Sciatic nerve (tissue), 2 donors: ENCODE data around the gene MAD1L1. TPM values are rescaled to one million over a fixed set of nuclear protein-coding genes. Genes with fewer than 3 reads are reported as not detected.
A peak's percentile ranks its signal among the peaks of the same experiment; 100 is the strongest.

Experiments
- ATAC-seq: fragments of 200-7000 bp; cut with Tn5 transposase; one replicate; pipeline ENCODE4 v1.9.1; 2020; ENCODE audit warnings: mild to moderate bottlenecking, moderate library complexity
- DNase-seq: peaks from one replicate; pipeline ENCODE4 v3.0.0-alpha.2; 2020; ENCODE audit warnings: low spot score
- intact Hi-C: fragments of 100-400 bp; cut with DNase I; formaldehyde crosslinking; loops from one replicate; pipeline ENCODE4 v1.14.2; 2022
- total RNA-seq: library from RNA; stranded (reverse); fragmentation: NEBNext Ultra II Directional; extraction: Animal tissue kit (Norgen Biotek cat#: 25700); gene quantifications from one replicate; pipeline ENCODE4 v1.2.1, GENCODE V29; 2021
- donor health status: DM: no; HTN: no; CAD: no.
- donor health status: DM: no; HTN: no; CAD: no.

Gene MAD1L1
- total RNA-seq, 1 donor from 2014 or later = 42.1 TPM

- intact Hi-C loops = no loop called here
- DNase-seq (no peak), ATAC-seq (no peak)
Observed at GRCh38 chr7:2131800-2132199, 100.9 kb downstream of the MAD1L1 start.

- ATAC-seq = no peak
- DNase-seq = no peak
- intact Hi-C loops = no loop called here
Observed at GRCh38 chr7:2131341-2131740, 101.4 kb downstream of the MAD1L1 start.

DNA sequence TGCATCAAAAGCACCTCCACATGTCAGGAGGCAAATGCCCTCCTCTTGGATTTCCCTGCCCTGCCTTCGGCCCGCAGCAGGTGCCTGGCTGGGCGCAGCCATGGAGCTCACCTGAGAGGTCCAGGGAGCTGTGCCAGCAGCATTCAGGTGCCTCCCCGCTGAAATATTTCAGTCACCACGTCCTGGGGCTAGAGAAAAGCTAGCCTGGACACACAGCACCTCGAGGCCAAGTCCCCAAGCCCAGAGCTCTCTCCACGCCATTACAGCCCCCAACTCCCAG, 102.7 kb downstream of the MAD1L1 start:
- DNase-seq = no peak
- intact Hi-C loops = no loop called here
- no peak for ATAC-seq

DNA sequence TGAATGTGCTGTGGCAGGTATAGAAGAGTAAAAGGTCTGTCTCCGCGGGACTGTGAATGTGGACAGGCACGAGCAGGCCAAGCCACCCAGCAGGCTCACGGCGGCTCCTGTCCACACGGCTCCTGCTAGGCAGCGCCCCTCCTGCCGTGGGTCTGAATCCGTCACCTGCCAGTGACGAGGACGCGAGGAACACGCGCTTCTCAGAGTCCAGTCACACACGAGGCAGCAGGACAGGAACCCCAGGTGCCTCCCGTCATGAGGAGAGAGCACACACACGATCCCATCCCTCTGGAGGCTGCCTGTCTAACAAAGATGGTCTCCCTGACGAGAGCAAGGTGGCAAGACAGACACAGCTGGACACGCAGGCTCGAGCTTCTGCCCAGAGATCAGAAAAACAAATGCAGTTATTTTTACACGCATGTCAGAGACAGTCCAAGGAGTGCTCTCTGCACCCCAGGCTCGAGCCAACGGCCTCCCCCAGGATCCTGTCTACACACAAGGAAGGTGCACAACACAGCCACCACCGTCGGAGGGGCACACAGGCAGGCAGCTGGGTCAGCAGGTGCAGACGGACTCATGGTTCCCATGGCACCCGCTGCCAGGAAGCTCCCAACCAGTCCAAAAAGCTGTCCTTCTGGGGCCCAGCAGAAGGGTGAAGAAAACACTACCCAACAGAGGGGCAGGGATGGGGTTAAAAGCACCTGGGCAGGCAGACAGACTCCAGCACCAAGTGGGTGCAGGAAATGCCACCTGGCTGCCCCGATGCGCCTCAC, 103.2 kb downstream of the MAD1L1 start:
- intact Hi-C loops = no loop called here
- DNase-seq = no peak
- no peak for ATAC-seq

GRCh38 chr7:2128601-2129322, 104.0 kb downstream of the MAD1L1 start:
- ATAC-seq (no peak), DNase-seq (no peak)
- intact Hi-C loops = no loop called here

GRCh38 chr7:2126621-2127020, 106.1 kb downstream of the MAD1L1 start:
- DNase-seq = no peak
- intact Hi-C loops = no loop called here
- ATAC-seq = no peak

GRCh38 chr7:2125931-2126330, 106.8 kb downstream of the MAD1L1 start:
- ATAC-seq (no peak), DNase-seq (no peak)
- intact Hi-C loops = no loop called here

DNA sequence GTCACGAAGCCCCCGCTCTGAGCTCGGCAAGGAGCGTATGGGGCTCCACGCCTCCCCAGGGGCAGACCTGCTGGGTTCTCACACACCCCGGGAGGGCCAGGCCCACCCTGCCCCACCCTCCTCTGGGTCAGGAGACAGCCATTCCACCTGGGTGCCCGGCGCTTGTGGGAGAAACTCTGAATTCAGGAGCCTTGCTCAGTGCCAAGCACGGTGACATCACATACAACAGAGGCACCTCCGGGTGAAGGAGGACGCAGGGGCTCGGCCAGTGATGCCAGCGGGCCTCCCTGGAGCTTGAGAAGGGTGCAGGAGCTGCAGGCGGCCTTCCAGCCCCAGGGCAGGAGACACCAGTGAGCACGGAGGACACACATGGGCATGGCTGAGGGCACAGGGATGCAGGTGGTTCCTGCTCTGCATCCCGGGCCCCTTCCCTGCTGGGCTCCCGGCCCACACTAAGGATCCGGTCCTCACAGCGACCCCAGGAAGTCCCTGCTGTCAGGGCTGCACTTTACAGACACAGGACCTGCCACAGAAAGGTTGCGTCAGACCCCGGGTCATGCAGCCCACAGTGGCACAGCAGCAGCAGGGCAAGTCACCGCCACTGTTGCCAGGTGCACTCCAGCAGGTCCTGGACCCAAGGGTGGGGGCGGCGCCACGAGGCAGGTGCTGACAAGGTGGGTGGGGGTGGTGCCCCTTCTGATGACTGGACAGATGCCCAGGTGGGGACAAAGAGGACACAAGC, 108.0 kb downstream of the MAD1L1 start:
- intact Hi-C loops = loop anchor here (5.0 kb wide), 1 partner anchor 158 kb away; no protein-coding TSS in a partner anchor
- no peak for ATAC-seq
- DNase-seq = no peak

- intact Hi-C loops = loop anchor here (5.0 kb wide), 1 partner anchor 158 kb away; no protein-coding TSS in a partner anchor
- DNase-seq (no peak), ATAC-seq (no peak)
Observed at GRCh38 chr7:2123916-2124315, 108.8 kb downstream of the MAD1L1 start.

DNA sequence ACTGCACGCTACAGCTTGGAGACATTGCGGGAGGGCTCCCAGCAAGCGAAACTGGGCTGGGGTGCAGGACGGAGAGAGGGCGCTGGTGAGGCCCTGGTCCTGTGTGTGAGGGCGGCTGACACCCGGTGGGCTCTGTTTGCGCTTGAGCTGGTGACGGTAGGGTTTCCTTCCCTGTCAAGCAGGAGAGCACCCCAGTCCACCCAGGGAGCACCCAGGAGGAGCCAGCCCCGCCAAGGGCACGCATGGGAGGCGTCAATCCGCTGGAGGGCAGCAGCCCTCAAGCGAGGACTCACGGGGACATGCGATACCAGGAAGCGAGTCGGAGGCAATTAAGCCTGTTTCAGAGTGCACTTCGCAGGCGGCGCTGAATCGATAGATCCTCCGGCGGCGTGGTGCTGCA, 109.4 kb downstream of the MAD1L1 start:
- ATAC-seq = no peak
- intact Hi-C loops = loop anchor here (5.0 kb wide), 1 partner anchor 159 kb away; no protein-coding TSS in a partner anchor
- no peak for DNase-seq

GRCh38 chr7:2122651-2123050, 110.1 kb downstream of the MAD1L1 start:
- ATAC-seq (no peak), DNase-seq (no peak)
- intact Hi-C loops = loop anchor here (5.0 kb wide), 1 partner anchor 160 kb away; no protein-coding TSS in a partner anchor

GRCh38 chr7:2120841-2121830, 111.6 kb downstream of the MAD1L1 start:
- DNase-seq (no peak), ATAC-seq (no peak)
- intact Hi-C loops = loop anchor here (5.0 kb wide), 1 partner anchor 161 kb away; no protein-coding TSS in a partner anchor

DNA sequence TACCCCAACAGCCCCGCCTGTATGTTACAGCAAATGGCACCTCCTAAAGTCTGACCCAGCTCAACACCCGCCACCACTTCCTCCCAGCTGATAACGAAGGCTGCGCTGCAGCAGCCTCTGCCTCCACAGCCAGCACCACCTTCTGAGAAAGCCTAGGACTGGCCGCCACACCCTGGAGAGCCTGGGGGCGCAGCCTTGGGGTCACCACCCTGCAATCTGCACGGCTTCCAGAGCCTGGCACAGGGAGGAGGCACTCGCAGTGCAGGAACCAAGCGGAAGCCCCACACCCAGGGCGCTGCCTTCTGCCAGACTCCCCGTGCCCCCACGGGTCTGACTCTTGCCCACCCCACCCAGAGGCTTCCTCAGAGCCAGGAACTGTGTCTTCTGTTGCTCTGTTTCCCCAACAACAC, 112.5 kb downstream of the MAD1L1 start:
- DNase-seq (no peak), ATAC-seq (no peak)
- intact Hi-C loops = loop anchor here (5.0 kb wide), 1 partner anchor 162 kb away; no protein-coding TSS in a partner anchor

DNA sequence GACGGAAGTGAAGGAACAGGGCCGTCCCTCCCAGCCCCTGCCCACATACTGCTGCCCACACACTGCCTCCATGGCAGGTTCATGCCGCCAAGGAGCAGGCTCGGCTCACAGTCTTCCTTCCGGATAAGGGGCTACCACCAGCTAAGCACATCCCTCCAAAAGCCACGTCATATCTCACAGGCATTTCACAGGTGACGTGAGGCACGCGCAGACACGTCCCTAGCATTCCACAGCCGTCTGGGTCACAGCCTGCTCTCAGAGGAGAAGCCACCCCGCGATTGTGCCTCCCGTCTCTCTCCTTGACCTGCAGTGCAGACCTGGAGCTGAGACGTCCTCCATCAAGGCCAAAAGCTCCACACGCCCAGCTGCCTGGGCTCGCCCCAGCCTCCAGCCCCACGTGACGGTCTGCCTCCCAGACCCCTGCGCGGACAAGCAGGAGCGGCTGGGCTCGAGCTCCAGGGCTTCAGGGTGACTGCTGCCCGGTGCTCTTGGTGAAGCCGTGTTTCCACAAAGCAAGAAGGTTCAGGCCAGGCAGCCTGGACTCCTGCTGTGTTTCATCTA, 114.0 kb downstream of the MAD1L1 start:
- intact Hi-C loops = no loop called here
- DNase-seq (no peak), ATAC-seq (no peak)

DNA sequence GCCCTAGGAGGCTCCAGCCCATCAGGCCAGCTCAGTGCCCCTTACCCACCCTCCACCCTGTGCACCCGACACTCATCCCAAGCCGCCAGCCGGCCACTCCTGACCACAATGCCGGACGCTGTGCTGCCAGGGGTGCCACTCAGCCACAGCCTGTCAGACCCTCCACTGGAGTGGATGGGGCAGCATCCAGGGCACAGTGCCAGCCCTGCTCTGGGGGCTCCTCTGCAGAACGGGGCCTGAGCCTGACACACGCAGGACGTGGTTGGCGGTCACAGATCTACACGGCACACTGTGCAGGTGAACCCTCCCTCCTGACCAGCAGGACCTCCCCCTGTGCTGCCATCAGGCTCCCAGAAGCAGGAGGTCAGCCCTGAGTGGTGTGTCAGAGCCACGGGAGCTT, 114.7 kb downstream of the MAD1L1 start:
- DNase-seq (no peak), ATAC-seq (no peak)
- intact Hi-C loops = no loop called here

DNA sequence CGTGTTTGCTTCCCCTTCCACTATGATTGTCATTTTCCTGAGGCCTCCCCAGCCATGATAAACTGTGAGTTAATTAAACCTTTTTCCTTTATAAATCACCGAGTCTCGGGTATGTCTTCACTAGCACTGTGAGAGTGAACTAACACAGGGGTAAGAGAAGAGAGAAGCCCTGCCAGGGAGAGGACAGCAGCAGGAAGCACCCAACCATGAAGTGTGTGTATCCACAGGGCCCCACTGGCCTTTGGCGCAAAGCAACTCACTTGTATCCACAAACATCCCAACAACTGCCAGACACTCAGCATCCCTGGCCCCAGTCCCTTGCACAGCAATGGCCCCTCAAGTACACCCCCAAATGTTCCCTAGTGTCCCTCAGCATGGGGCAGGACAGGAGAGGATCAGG, 115.1 kb downstream of the MAD1L1 start:
- DNase-seq (no peak), ATAC-seq (no peak)
- intact Hi-C loops = no loop called here

DNA sequence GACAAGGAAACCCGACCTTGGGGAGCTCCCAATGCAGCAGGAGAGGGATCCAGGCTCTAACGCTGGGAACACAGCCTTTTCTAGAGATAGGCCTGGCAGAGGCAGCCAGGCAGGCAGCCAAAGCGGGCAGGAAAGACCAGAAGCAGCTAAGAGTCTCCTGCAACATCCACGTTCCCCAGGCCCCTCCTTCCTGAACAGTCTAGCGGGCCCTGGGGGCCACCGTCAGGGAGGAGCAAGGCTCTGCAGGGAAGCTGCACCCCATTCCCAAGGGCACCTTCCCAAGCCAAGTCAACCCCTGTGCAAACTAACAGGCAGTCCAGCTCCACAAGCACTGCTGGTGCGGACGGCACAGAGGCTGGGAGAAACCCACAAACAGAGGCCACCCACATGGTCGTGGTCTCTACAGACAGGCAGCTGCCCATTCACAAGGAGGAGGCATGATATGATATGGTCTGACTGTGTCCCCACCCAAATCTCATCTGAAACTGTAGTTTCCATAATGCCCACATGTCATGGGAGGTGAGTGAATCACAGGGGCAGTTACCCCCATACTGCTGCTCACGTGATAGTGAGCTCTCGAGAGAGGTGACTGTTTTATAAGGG, 115.7 kb downstream of the MAD1L1 start:
- DNase-seq (no peak), ATAC-seq (peak; percentile 37)
- intact Hi-C loops = no loop called here

DNA sequence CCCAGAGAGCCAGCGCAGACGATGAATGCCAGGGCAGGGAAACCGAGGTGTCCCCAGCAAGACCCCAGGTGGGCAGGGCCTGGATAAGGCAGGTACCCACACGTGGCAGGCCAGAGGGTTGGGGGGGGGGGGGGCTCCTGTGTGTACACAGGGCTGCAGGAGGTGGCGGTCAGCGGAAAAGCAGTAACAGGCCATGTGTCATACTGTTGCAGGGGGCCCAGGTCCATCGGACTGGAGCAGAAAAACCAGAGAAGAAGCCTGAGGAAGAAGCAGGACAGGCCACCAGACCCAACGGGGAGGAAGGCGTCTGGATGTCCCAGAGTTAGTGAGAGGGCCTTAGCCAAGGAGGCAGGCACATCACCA, 116.3 kb downstream of the MAD1L1 start:
- intact Hi-C loops = no loop called here
- no peak for DNase-seq
- ATAC-seq = no peak
